ENCODE results near the gene MRPL28.
"Not testable (repeated sequence)": the region's sequence is repeated elsewhere in the genome, so short reads cannot be mapped to it uniquely, and the experiment has no call there.

Gene MRPL28

GRCh38 chr16:360698-361336, 9.5 kb downstream of the MRPL28 start:
- no peak for DNase-seq (ENCODE audit: low read depth in 2 of 2)

GRCh38 chr16:359871-360697, 10.3 kb downstream of the MRPL28 start:
- DNase-seq (ENCODE audit: low read depth in 2 of 2), result no peak

DNA sequence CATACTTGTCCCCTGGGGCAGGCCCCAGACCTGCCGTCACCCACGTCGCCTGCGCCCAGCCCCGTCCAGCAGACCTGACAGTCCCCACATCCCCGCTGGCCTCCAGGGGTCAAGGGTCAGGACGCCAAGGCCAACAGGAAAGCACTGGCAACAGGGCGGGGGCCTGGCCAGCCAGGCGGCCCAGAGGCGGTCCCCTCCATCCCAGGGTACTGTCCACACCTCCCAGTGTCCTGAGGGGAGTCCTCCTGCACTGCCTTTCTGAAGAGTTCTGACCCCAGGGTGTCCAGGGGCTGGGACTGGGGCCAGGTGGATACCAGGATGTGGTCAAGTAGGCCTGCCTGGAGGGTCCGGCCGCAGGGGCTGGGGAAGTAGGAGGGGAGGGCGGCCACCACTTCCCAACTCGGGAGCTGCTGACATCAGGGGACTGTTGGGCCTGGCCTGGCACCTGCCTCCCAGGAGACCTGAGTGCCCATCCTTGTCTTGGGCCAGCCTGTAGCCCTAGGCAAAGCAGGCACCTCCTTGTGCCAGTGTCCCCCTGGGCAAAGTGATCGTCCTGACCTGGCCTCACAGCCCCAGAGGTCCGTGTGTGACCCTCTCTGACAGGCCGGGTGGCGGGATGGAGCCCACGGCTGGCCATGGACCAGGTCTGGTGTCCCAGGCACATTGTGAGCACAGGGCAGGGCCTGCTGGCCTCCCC, 11.1 kb downstream of the MRPL28 start:
- no peak for DNase-seq (ENCODE audit: low read depth in 2 of 2)

DNA sequence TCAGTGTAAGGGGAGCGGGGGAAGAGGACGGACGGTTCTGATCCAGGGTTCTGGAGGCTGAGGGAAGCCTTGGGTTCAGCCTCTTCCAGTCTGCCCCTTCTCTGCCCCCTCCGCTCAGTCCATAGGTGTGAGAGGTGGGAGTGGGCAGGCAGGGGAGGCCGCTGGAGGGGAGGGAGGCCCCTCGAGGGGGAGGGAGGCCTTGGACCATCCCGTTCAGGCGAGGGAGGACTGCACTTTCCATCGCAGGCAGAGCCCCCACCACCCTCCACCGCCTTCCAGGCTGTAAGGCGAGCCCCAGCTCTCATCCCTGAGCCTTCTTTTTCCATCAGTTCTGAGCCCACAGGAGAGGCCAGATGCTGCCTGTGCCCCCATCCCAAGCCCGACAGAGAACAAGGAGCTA, 13.6 kb downstream of the MRPL28 start:
- DNase-seq (ENCODE audit: low read depth in 2 of 2), result no peak

- DNase-seq (ENCODE audit: low read depth in 2 of 2), result no peak
These were observed 15.3 kb downstream of the MRPL28 start for GRCh38 chr16:354971-355461.

DNA sequence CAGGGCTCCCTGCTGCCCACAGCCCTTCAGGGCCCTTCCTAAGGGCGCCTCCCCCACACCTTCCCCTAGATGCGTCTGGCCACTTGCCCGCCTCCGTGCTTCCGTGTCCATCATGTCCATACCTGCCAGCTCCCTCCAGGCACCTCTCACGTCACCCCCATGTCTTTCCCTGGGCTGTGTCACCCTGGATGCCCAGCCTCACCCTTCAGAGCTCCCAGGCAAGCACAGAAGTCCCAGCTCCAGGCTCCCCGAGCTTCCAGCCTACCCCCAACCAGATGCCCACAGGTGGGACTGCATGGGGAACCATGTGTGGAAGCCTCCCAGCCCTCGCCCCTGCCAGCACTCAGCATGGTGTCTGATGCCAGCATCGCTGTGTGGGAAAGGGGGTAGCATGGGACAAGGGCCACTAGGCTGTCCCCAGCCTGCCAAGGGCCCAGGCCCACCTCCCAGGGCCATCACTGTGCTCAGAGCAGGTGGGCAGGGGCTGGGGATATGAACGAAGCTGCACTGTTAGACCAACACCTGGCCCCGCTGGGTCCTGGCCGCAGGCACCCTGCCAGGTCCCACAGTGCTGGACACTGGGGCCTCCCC, 16.0 kb downstream of the MRPL28 start:
- no peak for DNase-seq (ENCODE audit: low read depth in 2 of 2)

DNA sequence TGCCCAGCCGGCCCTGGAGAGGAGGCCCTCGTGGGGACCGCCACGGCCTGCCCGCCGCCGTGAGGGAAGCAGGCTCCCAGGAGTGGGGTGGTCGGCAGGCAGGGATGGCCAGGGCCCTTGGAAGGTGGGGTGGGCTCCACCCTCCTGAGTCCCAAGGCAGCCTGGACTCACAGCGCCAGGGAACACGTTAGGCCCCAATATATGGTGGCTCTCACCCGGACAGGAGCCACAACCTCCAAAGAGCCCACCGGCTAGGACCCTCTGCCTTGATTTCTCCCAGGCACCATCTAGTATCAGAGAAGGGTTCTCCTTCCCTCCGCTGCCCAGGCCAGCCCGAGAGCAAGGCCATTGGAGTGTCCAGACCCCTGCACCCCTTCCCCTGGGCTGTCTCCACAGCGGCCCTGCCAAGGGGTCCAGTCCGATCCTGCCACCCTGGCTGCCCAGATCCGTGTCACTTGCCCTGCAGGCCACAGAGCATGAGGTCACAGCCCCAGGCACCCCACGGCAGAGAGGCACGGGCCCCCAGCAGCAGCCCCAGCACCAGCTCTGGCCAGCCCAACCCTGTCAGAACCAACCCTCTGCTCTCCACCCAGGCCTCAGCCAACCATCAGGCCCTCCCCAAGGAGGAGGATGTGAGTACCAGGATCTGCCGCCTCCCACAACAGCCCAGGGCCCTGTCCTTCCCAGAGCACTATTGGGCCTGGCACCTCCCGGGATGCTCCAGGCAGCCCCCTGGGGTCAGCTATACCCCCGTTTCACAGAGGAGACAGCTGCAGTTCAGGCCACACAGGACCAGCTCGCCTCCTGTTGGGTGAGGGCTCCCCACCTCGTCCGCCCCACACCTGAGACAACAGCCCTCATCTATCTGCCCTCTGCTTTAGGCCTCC, 16.7 kb downstream of the MRPL28 start:
- DNase-seq (ENCODE audit: low read depth in 2 of 2), result no peak

DNA sequence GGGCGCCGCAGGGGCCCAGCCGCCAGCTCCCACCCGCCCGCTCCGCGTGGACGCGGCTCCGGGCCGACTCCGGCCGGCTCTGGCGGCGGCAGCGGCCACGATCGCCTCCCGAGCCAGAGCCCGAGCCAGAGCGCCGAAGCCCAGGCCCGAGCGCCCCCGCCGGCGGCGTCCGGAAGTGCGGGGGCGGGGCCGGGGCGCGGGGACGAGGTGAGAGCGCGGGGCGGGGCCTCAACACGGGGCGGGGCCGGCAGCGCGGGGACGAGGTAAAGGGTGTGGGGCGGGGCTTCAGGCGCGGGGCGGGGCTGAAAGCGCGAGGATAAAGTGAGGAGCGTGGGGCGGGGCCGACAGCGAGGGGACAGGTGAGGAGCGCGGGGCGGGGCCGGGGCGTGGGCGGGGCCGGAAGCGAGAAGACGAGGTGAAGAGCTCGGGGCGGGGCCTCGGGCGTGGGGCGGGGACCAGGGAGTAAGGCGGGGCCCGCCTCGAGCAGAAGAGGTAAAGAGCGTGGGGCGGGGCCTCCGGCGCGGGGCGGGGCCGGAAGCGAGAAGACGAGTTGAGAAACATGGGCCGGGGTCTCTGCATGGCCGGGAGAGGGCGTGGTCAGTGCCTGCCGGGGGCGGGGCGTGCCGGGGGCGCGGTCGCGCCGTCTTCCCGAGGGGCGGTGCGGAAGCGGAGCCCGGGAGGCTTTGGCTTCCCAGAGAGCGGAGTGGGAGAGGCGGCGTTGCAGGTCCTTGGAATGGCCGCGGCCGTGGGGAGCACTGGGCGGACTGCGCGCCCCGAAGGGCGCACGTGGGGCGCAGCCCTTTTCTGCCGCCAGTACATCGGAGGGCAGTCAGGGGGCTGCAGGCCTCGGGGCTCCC, 17.6 kb downstream of the MRPL28 start, which contains the start of gene AXIN1:
TSS of gene AXIN1 (minus strand) at position 177 of the 857 bp plus-strand sequence. CDS start 5,698 bp downstream, outside the sequence.
- peak; percentile 100 for DNase-seq (ENCODE audit: low read depth in 2 of 2)

- DNase-seq (ENCODE audit: low read depth in 2 of 2), result no peak
These were observed 18.4 kb downstream of the MRPL28 start for GRCh38 chr16:351804-352520.

DNA sequence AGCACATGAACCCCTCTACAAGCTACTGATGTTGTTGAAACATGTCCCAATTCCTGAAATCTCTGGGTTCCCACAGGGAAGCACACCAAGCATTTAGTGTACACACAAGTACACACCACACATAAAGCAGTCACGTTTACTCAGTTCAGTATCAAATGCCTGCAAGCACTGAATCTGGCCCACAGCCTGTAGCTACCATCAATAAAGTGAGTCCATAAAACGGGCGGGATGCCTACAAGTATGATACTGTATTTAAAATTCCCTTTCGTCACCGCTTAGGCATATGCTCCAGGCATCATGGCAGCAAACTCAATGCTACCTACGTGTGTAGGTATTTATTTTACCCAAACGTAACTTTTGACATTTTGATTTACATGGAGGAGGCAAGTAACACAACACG, 20.1 kb downstream of the MRPL28 start:
- DNase-seq (ENCODE audit: low read depth in 2 of 2), result no peak

- no peak for DNase-seq (ENCODE audit: low read depth in 2 of 2)
These were observed 21.1 kb downstream of the MRPL28 start for GRCh38 chr16:349211-349610.

DNA sequence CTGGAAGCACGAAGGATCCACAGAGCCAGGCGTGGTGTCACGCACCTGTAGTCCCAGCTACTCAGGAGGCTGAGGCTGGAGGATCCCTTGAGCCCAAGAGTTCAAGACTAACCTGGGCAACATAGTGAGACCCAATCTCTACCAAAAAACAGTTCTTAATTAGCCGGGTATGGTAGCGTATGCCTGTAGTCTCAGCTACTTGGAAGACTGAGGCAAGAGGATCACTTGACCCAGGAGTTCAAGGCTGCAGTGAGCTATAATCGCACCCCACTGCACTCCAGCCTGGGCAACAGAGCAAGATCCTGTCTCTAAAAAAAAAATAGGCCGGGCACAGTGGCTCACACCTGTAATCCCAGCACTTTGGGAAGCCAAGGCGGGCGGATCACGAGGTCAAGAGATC, 21.8 kb downstream of the MRPL28 start:
- not testable (repeated sequence) for DNase-seq (ENCODE audit: low read depth in 2 of 2)

- DNase-seq (ENCODE audit: low read depth in 2 of 2), result no peak
These were observed 23.1 kb downstream of the MRPL28 start for GRCh38 chr16:347203-347602.

DNA sequence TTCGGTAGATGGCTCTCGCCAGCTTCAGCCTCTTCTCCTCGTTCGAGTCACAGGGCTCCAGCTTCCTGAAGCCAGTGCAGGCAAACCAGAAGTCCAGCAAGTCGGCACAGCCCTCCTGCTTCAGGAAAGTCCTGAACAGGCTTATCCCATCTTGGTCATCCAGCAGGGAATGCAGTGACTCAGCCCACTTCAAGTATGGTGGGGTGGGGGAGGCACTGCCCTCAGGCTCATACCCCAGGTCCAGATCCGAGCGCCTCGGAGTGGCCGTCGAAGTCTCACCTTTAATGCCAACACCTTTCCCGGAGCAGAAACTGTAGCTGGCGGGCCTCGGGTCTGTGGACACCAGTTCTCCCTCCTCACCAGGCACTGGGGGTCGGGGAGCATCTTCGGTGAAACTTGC, 23.8 kb downstream of the MRPL28 start:
- DNase-seq (ENCODE audit: low read depth in 2 of 2), result no peak

DNA sequence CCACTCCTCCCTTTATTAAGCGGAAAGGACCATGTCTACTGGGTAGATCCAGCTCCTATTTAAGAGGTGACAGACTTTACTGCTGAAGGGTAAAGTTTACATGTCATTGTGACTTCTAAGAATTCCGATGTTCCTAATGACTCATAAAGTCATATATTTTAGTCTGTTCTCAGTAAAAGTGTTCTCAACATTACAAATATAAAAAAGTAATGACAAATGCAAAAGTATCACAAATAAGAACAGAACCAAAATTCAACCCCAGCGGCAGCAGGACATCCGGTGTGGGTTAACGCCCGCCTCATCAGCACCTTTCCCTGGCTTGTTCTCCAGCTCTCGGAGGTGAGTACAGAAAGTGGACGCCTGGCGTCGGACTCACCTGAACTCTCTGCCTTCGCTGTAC, 24.6 kb downstream of the MRPL28 start:
- no peak for DNase-seq (ENCODE audit: low read depth in 2 of 2)

GRCh38 chr16:342455-343213, 27.7 kb downstream of the MRPL28 start:
- no peak for DNase-seq (ENCODE audit: low read depth in 2 of 2)

DNA sequence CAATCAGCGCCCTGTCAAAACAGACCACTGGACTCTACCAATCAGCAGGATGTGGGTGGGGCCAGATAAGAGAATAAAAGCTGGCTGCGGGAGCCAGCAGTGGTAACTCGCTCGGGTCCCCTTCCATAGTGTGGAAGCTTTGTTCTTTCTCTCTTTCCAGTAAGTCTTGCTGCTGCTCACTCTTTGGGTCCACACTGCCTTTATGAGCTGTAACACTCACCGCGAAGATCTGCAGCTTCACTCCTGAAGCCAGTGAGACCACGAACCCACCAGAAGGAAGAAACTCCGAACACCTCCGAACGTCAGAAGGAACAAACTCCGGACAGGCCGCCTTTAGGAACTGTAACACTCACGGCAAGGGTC, 28.4 kb downstream of the MRPL28 start:
- not testable (repeated sequence) for DNase-seq (ENCODE audit: low read depth in 2 of 2)

DNA sequence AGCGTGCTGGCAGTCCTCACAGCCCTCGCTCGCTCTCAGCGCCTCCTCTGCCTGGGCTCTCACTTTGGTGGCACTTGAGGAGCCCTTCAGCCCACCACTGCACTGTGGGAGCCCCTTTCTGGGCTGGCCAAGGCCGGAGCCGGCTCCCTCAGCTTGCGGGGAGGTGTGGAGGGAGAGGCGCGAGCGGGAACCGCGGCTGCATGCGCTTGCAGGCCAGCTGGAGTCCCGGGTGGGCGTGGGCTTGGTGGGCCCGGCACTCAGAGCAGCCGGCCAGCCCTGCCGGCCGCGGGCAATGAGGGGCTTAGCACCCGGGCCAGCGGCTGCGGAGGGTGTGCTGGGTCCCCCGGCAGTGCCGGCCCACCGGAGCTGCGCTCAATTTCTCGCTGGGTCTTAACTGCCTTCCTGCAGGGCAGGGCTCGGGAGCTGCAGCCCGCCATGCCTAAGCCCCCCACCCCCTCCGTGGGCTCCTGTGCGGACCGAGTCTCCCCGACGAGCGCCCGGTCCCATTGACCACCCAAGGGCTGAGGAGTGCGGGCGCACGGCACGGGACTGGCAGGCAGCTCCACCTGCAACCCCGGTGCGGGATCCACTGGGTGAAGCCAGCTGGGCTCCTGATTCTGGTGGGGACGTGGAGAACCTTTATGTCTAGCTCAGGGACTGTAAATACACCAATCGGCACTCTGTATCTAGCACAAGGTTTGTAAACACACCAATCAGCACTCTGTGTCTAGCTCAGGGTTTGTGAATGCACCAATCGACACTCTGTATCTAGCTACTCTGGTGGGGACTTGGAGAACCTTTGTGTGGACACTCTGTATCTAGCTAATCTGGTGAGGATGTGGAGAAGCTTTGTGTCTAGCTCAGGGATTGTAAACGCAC, 29.0 kb downstream of the MRPL28 start:
- not testable (repeated sequence) for DNase-seq (ENCODE audit: low read depth in 2 of 2)

Data from stimulated activated CD4-positive, alpha-beta T cell treated with anti-CD3 and anti-CD28 coated beads, Interleukin-12 subunit alpha, Interleukin-12 subunit beta, amount 100 ng/mL, for 24 hours (primary cell).